ENCODE results near the gene VWF. TPM values are rescaled to one million over a fixed set of nuclear protein-coding genes. Genes with fewer than 3 reads are reported as not detected.
A peak's percentile ranks its signal among the peaks of the same experiment; 100 is the strongest.

The VWF gene
- total and polyA plus RNA-seq, 2 of the 13 experiments (the other 11 are each of a cell fraction or from before 2014, with no cell fraction given), result 0.20 to 0.25 TPM

DNA sequence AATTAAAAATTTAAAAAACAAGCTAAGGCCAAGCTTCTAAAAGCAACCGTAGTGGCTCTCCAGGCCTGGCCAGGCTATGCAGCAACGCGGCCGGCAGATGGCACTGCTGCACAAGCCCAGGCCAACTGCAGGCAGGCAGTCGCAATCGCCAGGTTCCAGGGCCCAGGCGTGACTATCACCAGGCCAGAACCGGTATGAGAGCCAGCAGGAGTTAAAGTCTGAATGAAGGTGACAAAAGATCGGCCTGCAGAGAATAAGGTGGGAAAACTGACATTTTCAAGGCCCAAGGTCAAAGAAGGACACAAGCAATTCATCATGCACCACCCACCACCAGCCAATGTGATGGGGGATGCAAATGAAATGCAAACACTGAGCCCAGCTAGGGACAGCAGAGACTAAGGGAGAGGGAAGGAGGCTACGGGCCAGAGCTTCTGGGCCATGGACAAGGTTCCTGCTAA lies 135.8 kb downstream of the VWF start (continued):
- TF ChIP-seq, protein P1, sequence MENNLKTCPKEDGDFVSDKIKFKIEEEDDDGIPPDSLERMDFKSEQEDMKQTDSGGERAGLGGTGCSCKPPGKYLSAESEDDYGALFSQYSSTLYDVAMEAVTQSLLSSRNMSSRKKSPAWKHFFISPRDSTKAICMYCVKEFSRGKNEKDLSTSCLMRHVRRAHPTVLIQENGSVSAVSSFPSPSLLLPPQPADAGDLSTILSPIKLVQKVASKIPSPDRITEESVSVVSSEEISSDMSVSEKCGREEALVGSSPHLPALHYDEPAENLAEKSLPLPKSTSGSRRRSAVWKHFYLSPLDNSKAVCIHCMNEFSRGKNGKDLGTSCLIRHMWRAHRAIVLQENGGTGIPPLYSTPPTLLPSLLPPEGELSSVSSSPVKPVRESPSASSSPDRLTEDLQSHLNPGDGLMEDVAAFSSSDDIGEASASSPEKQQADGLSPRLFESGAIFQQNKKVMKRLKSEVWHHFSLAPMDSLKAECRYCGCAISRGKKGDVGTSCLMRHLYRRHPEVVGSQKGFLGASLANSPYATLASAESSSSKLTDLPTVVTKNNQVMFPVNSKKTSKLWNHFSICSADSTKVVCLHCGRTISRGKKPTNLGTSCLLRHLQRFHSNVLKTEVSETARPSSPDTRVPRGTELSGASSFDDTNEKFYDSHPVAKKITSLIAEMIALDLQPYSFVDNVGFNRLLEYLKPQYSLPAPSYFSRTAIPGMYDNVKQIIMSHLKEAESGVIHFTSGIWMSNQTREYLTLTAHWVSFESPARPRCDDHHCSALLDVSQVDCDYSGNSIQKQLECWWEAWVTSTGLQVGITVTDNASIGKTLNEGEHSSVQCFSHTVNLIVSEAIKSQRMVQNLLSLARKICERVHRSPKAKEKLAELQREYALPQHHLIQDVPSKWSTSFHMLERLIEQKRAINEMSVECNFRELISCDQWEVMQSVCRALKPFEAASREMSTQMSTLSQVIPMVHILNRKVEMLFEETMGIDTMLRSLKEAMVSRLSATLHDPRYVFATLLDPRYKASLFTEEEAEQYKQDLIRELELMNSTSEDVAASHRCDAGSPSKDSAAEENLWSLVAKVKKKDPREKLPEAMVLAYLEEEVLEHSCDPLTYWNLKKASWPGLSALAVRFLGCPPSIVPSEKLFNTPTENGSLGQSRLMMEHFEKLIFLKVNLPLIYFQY (CRISPR knock-in tag; IDR thresholded peaks at IDR 0.05; ENCODE audit: borderline replicate concordance), result peak; percentile 57; the same call in 1 of the 2 replicates
- TF ChIP-seq ZNF234 (CRISPR knock-in tag; conservative IDR thresholded peaks at IDR 0.05) (no peak), ZNF557 (CRISPR knock-in tag; IDR thresholded peaks at IDR 0.05) (0 out of 2 replicates have a peak, but pooled peaks have one; percentile 44), FOSL2 (CRISPR knock-in tag; IDR thresholded peaks at IDR 0.05) (0 out of 2 replicates have a peak, but pooled peaks have one; percentile 17), NFYC (CRISPR knock-in tag; IDR thresholded peaks at IDR 0.05) (no peak), IRX3 (CRISPR knock-in tag; IDR thresholded peaks at IDR 0.05; ENCODE audit: borderline replicate concordance, low read depth) (no peak), SP1 (IDR thresholded peaks at IDR 0.05) (no peak), SP1 (CRISPR knock-in tag; IDR thresholded peaks at IDR 0.05) (no peak), SAP130 (CRISPR knock-in tag; IDR thresholded peaks at IDR 0.05; ENCODE audit: low read depth) (peak; percentile 20; the same call in 1 of the 2 replicates), ZNF512B (CRISPR knock-in tag; IDR thresholded peaks at IDR 0.05; ENCODE audit: borderline replicate concordance) (peak; percentile 79; the same call in 1 of the 2 replicates), RAD21 (CRISPR knock-in tag; IDR thresholded peaks at IDR 0.05) (peak; percentile 94), ZBTB42 (CRISPR knock-in tag; IDR thresholded peaks at IDR 0.05) (no peak), ZNF629 (CRISPR knock-in tag; conservative IDR thresholded peaks at IDR 0.05) (no peak), RXRA (CRISPR knock-in tag; IDR thresholded peaks at IDR 0.05) (no peak), GABPB1 (CRISPR knock-in tag; IDR thresholded peaks at IDR 0.05) (peak; percentile 16; the same call in 1 of the 2 replicates), ZFY (CRISPR knock-in tag; IDR thresholded peaks at IDR 0.05) (peak; percentile 62)
- TF ChIP-seq, protein P2, sequence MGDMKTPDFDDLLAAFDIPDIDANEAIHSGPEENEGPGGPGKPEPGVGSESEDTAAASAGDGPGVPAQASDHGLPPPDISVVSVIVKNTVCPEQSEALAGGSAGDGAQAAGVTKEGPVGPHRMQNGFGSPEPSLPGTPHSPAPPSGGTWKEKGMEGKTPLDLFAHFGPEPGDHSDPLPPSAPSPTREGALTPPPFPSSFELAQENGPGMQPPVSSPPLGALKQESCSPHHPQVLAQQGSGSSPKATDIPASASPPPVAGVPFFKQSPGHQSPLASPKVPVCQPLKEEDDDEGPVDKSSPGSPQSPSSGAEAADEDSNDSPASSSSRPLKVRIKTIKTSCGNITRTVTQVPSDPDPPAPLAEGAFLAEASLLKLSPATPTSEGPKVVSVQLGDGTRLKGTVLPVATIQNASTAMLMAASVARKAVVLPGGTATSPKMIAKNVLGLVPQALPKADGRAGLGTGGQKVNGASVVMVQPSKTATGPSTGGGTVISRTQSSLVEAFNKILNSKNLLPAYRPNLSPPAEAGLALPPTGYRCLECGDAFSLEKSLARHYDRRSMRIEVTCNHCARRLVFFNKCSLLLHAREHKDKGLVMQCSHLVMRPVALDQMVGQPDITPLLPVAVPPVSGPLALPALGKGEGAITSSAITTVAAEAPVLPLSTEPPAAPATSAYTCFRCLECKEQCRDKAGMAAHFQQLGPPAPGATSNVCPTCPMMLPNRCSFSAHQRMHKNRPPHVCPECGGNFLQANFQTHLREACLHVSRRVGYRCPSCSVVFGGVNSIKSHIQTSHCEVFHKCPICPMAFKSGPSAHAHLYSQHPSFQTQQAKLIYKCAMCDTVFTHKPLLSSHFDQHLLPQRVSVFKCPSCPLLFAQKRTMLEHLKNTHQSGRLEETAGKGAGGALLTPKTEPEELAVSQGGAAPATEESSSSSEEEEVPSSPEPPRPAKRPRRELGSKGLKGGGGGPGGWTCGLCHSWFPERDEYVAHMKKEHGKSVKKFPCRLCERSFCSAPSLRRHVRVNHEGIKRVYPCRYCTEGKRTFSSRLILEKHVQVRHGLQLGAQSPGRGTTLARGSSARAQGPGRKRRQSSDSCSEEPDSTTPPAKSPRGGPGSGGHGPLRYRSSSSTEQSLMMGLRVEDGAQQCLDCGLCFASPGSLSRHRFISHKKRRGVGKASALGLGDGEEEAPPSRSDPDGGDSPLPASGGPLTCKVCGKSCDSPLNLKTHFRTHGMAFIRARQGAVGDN (CRISPR knock-in tag; IDR thresholded peaks at IDR 0.05), result peak; percentile 53
- TF ChIP-seq, protein P3, sequence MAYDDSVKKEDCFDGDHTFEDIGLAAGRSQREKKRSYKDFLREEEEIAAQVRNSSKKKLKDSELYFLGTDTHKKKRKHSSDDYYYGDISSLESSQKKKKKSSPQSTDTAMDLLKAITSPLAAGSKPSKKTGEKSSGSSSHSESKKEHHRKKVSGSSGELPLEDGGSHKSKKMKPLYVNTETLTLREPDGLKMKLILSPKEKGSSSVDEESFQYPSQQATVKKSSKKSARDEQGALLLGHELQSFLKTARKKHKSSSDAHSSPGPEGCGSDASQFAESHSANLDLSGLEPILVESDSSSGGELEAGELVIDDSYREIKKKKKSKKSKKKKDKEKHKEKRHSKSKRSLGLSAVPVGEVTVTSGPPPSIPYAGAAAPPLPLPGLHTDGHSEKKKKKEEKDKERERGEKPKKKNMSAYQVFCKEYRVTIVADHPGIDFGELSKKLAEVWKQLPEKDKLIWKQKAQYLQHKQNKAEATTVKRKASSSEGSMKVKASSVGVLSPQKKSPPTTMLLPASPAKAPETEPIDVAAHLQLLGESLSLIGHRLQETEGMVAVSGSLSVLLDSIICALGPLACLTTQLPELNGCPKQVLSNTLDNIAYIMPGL (CRISPR knock-in tag; IDR thresholded peaks at IDR 0.05; ENCODE audit: borderline replicate concordance in 1 of 2, low read depth in 1 of 2), result peak in 1 of 2 experiments; percentile 30; a peak in 1 of 4 replicates

Measured in HepG2 (cell line).